ENCODE data around the gene PPP1R12C. TPM values are rescaled to one million over a fixed set of nuclear protein-coding genes. Genes with fewer than 3 reads are reported as not detected.

Gene PPP1R12C
- total RNA-seq, 1 donor from 2014 or later, result 24.5 TPM

Small RNAs within 50 kb of the gene (small RNA-seq; reads per million reads assigned to genes)
- gene MIR7975 (not detected), gene RF01210 (not detected)

Other genes with a start within 250 kb of the PPP1R12C start
- 1.0 TPM for gene FCAR, start 243.4 kb downstream of the PPP1R12C start, total RNA-seq
- gene NCR1, start 211.5 kb downstream of the PPP1R12C start, total RNA-seq, result not detected
- not detected for gene NLRP7, start 170.1 kb downstream of the PPP1R12C start, total RNA-seq
- gene NLRP2, start 151.3 kb downstream of the PPP1R12C start, total RNA-seq, result 3.7 TPM
- 1.6 TPM for gene GP6, start 79.4 kb downstream of the PPP1R12C start, total RNA-seq
- 12.5 TPM for gene RDH13, start 54.5 kb downstream of the PPP1R12C start, total RNA-seq
- gene EPS8L1, start 41.8 kb downstream of the PPP1R12C start, total RNA-seq, result 1.0 TPM
- 540 TPM for gene TNNT1, start 31.6 kb upstream of the PPP1R12C start, total RNA-seq
- 4.7 TPM for gene TNNI3, start 40.1 kb upstream of the PPP1R12C start, total RNA-seq
- not detected for gene DNAAF3, start 49.0 kb upstream of the PPP1R12C start, total RNA-seq
- gene SYT5, start 62.7 kb upstream of the PPP1R12C start, total RNA-seq, result not detected
- gene PTPRH, start 91.9 kb upstream of the PPP1R12C start, total RNA-seq, result under 0.01 TPM
- gene TMEM86B, start 111.1 kb upstream of the PPP1R12C start, total RNA-seq, result 0.52 TPM
- gene PPP6R1, start 141.4 kb upstream of the PPP1R12C start, total RNA-seq, result 11.0 TPM
- gene HSPBP1, start 162.5 kb upstream of the PPP1R12C start, total RNA-seq, result 10.4 TPM
- 0.52 TPM for gene BRSK1, start 166.4 kb upstream of the PPP1R12C start, total RNA-seq
- gene TMEM150B, start 207.7 kb upstream of the PPP1R12C start, total RNA-seq, result 0.52 TPM
- gene KMT5C, start 222.2 kb upstream of the PPP1R12C start, total RNA-seq, result 8.9 TPM
- not detected for gene COX6B2, start 237.1 kb upstream of the PPP1R12C start, total RNA-seq
- not detected for gene GARIN5B, start 245.6 kb upstream of the PPP1R12C start, total RNA-seq

Measured in skeletal muscle tissue (tissue), 2 donors.